Prostate gland (tissue), 2 donors: Measurements from ENCODE around the gene NXPH1.

Source experiments
- POLR2AphosphoS5 ChIP-seq: sonication (generic); formaldehyde crosslinking; IDR thresholded peaks from one replicate; pipeline ENCODE4 v1.6.1; 2017; ENCODE audit warnings: antibody characterized with exemption
- TF ChIP-seq, protein P1 (sequence below), 4 experiments: fragments of 200-600 bp in 2 of 4; fragments of 450-650 bp in 2 of 4; sonication (generic) in 2 of 4; IDR thresholded peaks; 1 replicate in 3 of 4; 2 replicates in 1 of 4; pipeline ENCODE4 v1.5.1; 2016 to 2019; ENCODE audit warnings: antibody characterized with exemption in 4 of 4, mild to moderate bottlenecking in 2 of 4, moderate library complexity in 2 of 4

GRCh38 chr7:8751557-8752231 is 318.3 kb downstream of the NXPH1 start:
- TF ChIP-seq, protein P1, sequence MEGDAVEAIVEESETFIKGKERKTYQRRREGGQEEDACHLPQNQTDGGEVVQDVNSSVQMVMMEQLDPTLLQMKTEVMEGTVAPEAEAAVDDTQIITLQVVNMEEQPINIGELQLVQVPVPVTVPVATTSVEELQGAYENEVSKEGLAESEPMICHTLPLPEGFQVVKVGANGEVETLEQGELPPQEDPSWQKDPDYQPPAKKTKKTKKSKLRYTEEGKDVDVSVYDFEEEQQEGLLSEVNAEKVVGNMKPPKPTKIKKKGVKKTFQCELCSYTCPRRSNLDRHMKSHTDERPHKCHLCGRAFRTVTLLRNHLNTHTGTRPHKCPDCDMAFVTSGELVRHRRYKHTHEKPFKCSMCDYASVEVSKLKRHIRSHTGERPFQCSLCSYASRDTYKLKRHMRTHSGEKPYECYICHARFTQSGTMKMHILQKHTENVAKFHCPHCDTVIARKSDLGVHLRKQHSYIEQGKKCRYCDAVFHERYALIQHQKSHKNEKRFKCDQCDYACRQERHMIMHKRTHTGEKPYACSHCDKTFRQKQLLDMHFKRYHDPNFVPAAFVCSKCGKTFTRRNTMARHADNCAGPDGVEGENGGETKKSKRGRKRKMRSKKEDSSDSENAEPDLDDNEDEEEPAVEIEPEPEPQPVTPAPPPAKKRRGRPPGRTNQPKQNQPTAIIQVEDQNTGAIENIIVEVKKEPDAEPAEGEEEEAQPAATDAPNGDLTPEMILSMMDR (IDR thresholded peaks at IDR 0.05): no peak
- no peak for TF ChIP-seq POLR2AphosphoS5
